A673 (cell line): ENCODE data around the gene LGALS9. TPM values are rescaled to one million over a fixed set of nuclear protein-coding genes. Genes with fewer than 3 reads are reported as not detected.

Source experiments
- BruUV-seq: library from RNA; stranded (reverse); fragments of 400-500 nt; replicated peaks from 2 replicates; lab custom pipeline; 2021; lab: Mats Ljungman, UMichigan
- CTCF ChIA-PET: fragments of 300-600 bp; sonication (Branson Sonifier 250); formaldehyde crosslinking; loops from one replicate; lab custom pipeline; 2022; ENCODE audit warnings: antibody characterized with exemption; lab: Charles Lee
- POLR2A ChIA-PET: fragments of 300-600 bp; sonication (Branson Sonifier 250); formaldehyde crosslinking; loops from one replicate; lab custom pipeline; 2022; ENCODE audit warnings: antibody characterized with exemption; ENCODE audit not compliant: low non-redundant PET; lab: Charles Lee
- DNase-seq: peaks from one replicate; pipeline ENCODE4 v3.0.0-alpha.2; 2015; ENCODE audit warnings: low spot score
- H3K27ac ChIP-seq: fragments of 200-600 bp; sonication (generic); 2 replicates; pipeline ENCODE4 v1.5.1; 2016; ENCODE audit warnings: mixed run types, low read depth, mild to moderate bottlenecking, mixed read lengths, antibody characterized with exemption, low read length; ENCODE audit not compliant: poor library complexity, severe bottlenecking
- H3K27me3 ChIP-seq: fragments of 200-600 bp; sonication (generic); replicated peaks from 2 replicates; pipeline ENCODE4 v1.6.1; 2017; ENCODE audit warnings: mixed run types, low read depth, mild to moderate bottlenecking, mixed read lengths, antibody characterized with exemption, low read length; ENCODE audit not compliant: insufficient read depth, poor library complexity
- H3K36me3 ChIP-seq: fragments of 200-600 bp; sonication (generic); 2 replicates; pipeline ENCODE4 v1.6.1; 2016; ENCODE audit warnings: mixed run types, mild to moderate bottlenecking, mixed read lengths, antibody characterized with exemption, low read length; ENCODE audit not compliant: insufficient read depth, poor library complexity, severe bottlenecking
- H3K4me1 ChIP-seq: fragments of 200-600 bp; sonication (generic); 2 replicates; pipeline ENCODE4 v1.6.1; 2017; ENCODE audit warnings: mixed run types, mild to moderate bottlenecking, mixed read lengths, antibody characterized with exemption, low read length; ENCODE audit not compliant: insufficient read depth, poor library complexity, severe bottlenecking
- H3K4me3 ChIP-seq: fragments of 200-600 bp; sonication (generic); 2 replicates; pipeline ENCODE4 v1.5.1; 2016; ENCODE audit warnings: low read depth, mixed run types, mild to moderate bottlenecking, mixed read lengths, low read length; ENCODE audit not compliant: poor library complexity, severe bottlenecking
- H3K9me3 ChIP-seq: fragments of 200-600 bp; sonication (generic); 2 replicates; pipeline ENCODE4 v1.6.1; 2016; ENCODE audit warnings: mixed run types, low read depth, mild to moderate bottlenecking, mixed read lengths, antibody characterized with exemption, low read length; ENCODE audit not compliant: poor library complexity, severe bottlenecking
- EZH2 ChIP-seq: fragments of 200-600 bp; sonication (generic); IDR thresholded peaks from 2 replicates; pipeline ENCODE4 v1.6.1; 2017; ENCODE audit warnings: borderline replicate concordance, low read depth, mild to moderate bottlenecking, mixed read lengths, antibody characterized with exemption, low read length; ENCODE audit not compliant: poor library complexity, severe bottlenecking
- intact Hi-C: fragments of 100-400 bp; cut with micrococcal nuclease; formaldehyde crosslinking; loops from one replicate; pipeline ENCODE4 v1.10.0; 2022; ENCODE audit not compliant: unreplicated experiment
- total RNA-seq: library from RNA; stranded (reverse); gene quantifications from 2 replicates; pipeline ENCODE4 v1.2.3, GENCODE V29; 2021
- TF ChIP-seq, protein P1 (sequence below): fragments of 300-800, 200-600 bp; sonication (generic); conservative IDR thresholded peaks from 2 replicates; pipeline ENCODE4 v1.5.1; 2017; ENCODE audit warnings: low read depth, mild to moderate bottlenecking, antibody characterized with exemption, low read length, moderate library complexity, mixed read lengths

The LGALS9 gene
- total RNA-seq, 1 experiment from 2014 or later: 2.4 TPM

DNA sequence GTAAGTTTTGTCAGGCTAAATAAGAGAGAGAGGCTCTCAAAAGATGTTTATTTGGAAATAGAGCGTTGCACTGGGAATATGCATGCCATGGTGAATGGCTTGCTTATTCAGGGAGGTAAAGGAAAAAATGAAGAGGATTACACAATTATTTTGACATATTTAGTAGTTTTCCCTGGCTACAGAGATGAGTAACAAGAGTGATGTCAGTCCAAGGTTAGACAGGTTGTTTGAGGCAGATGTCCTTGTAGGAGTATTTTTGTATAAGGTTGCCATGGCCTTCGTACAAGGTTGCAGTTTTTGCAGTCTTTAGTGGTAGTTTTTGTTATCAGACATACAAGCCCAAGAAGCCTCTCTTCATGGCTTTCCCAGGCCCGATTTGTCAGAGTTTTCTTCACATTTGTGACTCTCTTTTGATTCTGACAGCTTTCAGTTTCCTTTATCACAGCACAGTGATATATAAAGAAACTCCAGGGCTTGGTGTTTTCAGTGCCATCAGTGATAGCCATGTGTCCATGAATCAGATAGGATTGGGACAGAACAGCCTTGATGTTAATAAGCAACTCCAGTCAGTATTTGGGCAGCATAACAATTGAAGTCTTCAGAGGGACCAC lies 18.7 kb upstream of the LGALS9 start:
- intact Hi-C loops: no loop called here
- CTCF ChIA-PET: no interaction called here
- Histone ChIP-seq H3K27ac (no peak overlapping the region), H3K27me3 (no peaks in the 10 kb centered on the region), H3K9me3 (no peaks in the 10 kb centered on the region), H3K36me3 (peaks cover 13% of the 10 kb centered on the region), H3K4me3 (no peak overlapping the region), H3K4me1 (no peaks in the 10 kb centered on the region)
- POLR2A ChIA-PET: no interaction called here
- no peak for DNase-seq
- TF ChIP-seq, protein P1, sequence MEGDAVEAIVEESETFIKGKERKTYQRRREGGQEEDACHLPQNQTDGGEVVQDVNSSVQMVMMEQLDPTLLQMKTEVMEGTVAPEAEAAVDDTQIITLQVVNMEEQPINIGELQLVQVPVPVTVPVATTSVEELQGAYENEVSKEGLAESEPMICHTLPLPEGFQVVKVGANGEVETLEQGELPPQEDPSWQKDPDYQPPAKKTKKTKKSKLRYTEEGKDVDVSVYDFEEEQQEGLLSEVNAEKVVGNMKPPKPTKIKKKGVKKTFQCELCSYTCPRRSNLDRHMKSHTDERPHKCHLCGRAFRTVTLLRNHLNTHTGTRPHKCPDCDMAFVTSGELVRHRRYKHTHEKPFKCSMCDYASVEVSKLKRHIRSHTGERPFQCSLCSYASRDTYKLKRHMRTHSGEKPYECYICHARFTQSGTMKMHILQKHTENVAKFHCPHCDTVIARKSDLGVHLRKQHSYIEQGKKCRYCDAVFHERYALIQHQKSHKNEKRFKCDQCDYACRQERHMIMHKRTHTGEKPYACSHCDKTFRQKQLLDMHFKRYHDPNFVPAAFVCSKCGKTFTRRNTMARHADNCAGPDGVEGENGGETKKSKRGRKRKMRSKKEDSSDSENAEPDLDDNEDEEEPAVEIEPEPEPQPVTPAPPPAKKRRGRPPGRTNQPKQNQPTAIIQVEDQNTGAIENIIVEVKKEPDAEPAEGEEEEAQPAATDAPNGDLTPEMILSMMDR: no peak
- no peak for TF ChIP-seq EZH2
- no TSS peak for BruUV-seq

DNA sequence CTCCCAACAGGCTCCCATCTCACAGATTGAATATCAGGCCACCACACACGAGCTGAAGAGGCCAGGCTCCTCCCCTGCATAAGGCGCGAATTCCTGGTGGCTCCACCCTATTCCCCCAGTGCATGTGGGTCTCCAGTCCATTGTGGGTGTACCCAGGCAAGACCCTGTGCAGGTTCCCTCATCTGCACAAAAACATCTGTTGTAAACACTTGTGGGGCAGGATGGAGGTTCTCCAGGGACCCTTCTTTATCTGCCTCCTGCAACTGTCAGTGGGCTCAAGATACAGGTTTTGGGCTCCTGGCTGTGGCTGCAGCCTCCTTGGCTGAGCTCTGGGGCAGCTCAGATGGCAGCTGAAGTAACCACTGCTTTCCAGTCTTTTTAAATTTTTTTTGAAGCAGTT lies 17.6 kb upstream of the LGALS9 start:
- CTCF ChIA-PET: no interaction called here
- H3K27me3 ChIP-seq: no peaks in the 10 kb centered on the region

DNA sequence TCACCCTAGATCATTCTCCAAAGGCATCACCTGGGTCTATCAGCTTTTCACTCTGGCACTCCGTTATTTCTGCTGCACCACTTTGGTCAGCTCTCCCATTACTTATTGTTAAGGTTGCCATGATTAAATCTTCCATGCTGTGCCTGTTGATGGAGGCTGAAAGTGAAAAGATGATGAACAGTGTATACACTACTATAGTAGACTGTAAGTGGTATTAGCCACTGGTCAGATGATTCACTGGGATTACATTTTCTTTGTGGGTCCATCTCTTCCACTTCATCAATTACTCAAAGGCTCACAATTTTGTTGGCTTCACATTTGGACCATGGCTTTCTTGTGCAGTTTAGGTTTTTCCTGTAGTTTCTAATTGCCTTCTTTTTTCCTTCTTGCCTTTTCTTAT lies 15.9 kb upstream of the LGALS9 start:
- Histone ChIP-seq H3K27me3 (no peaks in the 10 kb centered on the region), H3K4me1 (no peaks in the 10 kb centered on the region), H3K9me3 (no peaks in the 10 kb centered on the region), H3K27ac (no peak overlapping the region), H3K36me3 (peaks cover 13% of the 10 kb centered on the region), H3K4me3 (no peak overlapping the region)
- intact Hi-C loops: no loop called here
- DNase-seq: no peak
- no TSS peak for BruUV-seq
- CTCF ChIA-PET: no interaction called here
- POLR2A ChIA-PET: no interaction called here
- TF ChIP-seq, protein P1: no peak
- TF ChIP-seq EZH2: no peak

More for the DNA sequence above, 17.6 kb upstream of the LGALS9 start:
- TF ChIP-seq, protein P1: no peak
- no peak for TF ChIP-seq EZH2
- H3K9me3 ChIP-seq: no peaks in the 10 kb centered on the region
- intact Hi-C loops: no loop called here
- H3K27ac ChIP-seq: no peak overlapping the region
- H3K4me3 ChIP-seq: no peak overlapping the region
- no peaks in the 10 kb centered on the region for H3K4me1 ChIP-seq
- BruUV-seq: no TSS peak
- POLR2A ChIA-PET: no interaction called here
- H3K36me3 ChIP-seq: peaks cover 13% of the 10 kb centered on the region
- DNase-seq: no peak
